Adrenal gland (tissue), 5 donors: ENCODE data around the gene NOL4L.

Experiments used
- CTCF ChIP-seq, 6 experiments: fragments of 450-650 bp in 4 of 6; fragments of 200-600 bp in 2 of 6; sonication (generic) in 1 of 6; IDR thresholded peaks; 1 replicate in 5 of 6; 2 replicates in 1 of 6; pipeline versions ENCODE4 v1.5.1 to v1.8.0; 2016 to 2021; ENCODE audit warnings: antibody characterized with exemption in 6 of 6, mild to moderate bottlenecking in 2 of 6, moderate library complexity in 1 of 6
- POLR2A ChIP-seq, 2 donors: fragments of 450-650 bp; IDR thresholded peaks; one replicate each; pipeline ENCODE4 v1.6.1; 2017; ENCODE audit warnings: antibody characterized with exemption in 2 of 2, mild to moderate bottlenecking in 2 of 2, moderate library complexity in 1 of 2
- donor health status: DM: no; HTN: no; CAD: no.

GRCh38 chr20:32536851-32537656 lies 48.1 kb downstream of the NOL4L start:
- TF ChIP-seq CTCF (IDR thresholded peaks at IDR 0.05) (no peak), POLR2A (IDR thresholded peaks at IDR 0.05) (no peak)
